ENCODE data around the gene ESPN. TPM values are rescaled to one million over a fixed set of nuclear protein-coding genes. Genes with fewer than 3 reads are reported as not detected.
"Not testable (repeated sequence)": the region's sequence is repeated elsewhere in the genome, so short reads cannot be mapped to it uniquely, and the experiment has no call there.

The ESPN gene
- total and polyA plus RNA-seq, 12 donors, result 0.12 to 0.51 (median 0.25) TPM; not detected in 5

- WGBS, 2 donors, result 3 to 5% methylated on average over 99 to 115 of the region's 115 CpGs
- DNase-seq, result no peak
- TF ChIP-seq CTCF (IDR thresholded peaks at IDR 0.05), result peak in 3 of 9 donors; percentile 9 to 29 (median 28)
- Histone ChIP-seq H3K36me3 (no peaks in the 10 kb centered on the region), H3K9me3 (no peaks in the 10 kb centered on the region), H3K27me3 (peaks cover 22 to 96% (median 79%) of the 10 kb centered on the region in 7 donors), H3K4me3 (no peak overlapping the region), H3K4me1 (peaks cover 0 to 15% (median 3%) of the 10 kb centered on the region in 9 donors), H3K27ac (no peak overlapping the region)
- ATAC-seq, result peak in 1 of 8 donors; percentile 32
- intact Hi-C loops (cut with DNase I), result no loop called here
Observed at GRCh38 chr1:6454856-6455751, 30.5 kb downstream of the ESPN start.

DNA sequence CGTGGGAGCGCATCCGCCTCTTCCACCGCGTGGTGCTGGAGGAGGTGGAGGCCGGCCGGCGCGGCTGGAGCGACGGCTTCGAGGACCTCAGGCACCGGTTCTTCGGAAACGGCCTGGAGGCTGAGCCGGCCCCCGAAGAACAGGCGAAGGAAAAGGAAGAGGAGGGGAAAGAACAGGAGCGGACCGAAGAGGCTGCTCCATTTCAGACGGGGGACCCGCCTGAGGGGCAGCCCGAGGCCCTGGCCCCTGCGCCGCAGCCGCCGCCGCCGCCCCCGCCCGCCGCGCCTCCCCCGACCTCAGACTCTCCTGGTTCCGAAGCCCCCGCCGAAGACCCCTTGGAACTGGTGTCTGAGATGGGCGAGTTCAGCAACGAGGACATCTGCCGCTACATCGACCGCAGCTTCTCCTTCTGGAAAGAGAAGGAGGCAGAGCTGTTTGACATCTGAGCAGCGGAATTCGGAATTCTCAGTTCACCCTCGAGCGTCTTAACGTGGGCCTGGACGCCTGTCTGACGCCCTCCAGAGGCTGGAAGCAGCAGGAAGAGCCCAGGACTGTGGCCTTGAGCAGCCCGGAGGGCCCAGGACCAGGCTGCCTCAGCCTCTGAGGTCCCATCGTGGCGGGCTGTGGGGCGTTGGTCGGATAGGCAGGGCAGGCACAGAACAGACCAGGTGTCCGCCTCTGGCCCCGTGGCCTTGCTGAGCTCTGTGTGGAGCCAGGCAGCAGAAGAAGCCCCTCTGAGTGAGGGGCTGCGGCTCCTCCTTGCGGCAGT is 31.4 kb downstream of the ESPN start:
- 28 to 34% methylated on average over 58 of the region's 58 CpGs for WGBS, 2 donors
- ATAC-seq; intact Hi-C loops (cut with DNase I); H3K4me3 ChIP-seq; H3K9me3 ChIP-seq; H3K36me3 ChIP-seq; DNase-seq; H3K27ac ChIP-seq: not testable (repeated sequence)
- H3K27me3 ChIP-seq, result peaks cover 22 to 95% (median 79%) of the 10 kb centered on the region in 7 donors
- peaks cover 3 to 23% (median 11%) of the 10 kb centered on the region in 9 donors for H3K4me1 ChIP-seq

GRCh38 chr1:6456800-6457466 is 32.4 kb downstream of the ESPN start:
- no peak overlapping the region for H3K27ac ChIP-seq
- DNase-seq (no peak), ATAC-seq (no peak)
- H3K4me1 ChIP-seq, result peaks cover 3 to 31% (median 14%) of the 10 kb centered on the region in 9 donors
- peaks cover 22 to 92% (median 73%) of the 10 kb centered on the region in 7 donors for H3K27me3 ChIP-seq
- peaks cover 0 to 10% (median 0%) of the 10 kb centered on the region in 9 donors for H3K36me3 ChIP-seq
- intact Hi-C loops (cut with DNase I), result no loop called here
- H3K4me3 ChIP-seq, result no peak overlapping the region
- no peaks in the 10 kb centered on the region for H3K9me3 ChIP-seq
- no peak for TF ChIP-seq CTCF (IDR thresholded peaks at IDR 0.05)
- 74 to 82% methylated on average over 11 of the region's 11 CpGs for WGBS, 2 donors

GRCh38 chr1:6459850-6460265 is 35.3 kb downstream of the ESPN start:
- Histone ChIP-seq H3K27ac (peak overlapping the region in 1 of 10 donors; percentile 59), H3K27me3 (peaks cover 5 to 66% (median 49%) of the 10 kb centered on the region in 7 donors), H3K36me3 (peaks cover 0 to 32% (median 0%) of the 10 kb centered on the region in 9 donors), H3K4me3 (peak overlapping the region in 9 of 10 donors; percentile 12 to 45 (median 34)), H3K9me3 (no peaks in the 10 kb centered on the region), H3K4me1 (peaks cover 0 to 30% (median 14%) of the 10 kb centered on the region in 9 donors)
- ATAC-seq (peak in 1 of 8 donors; percentile 17), DNase-seq (no peak)
- intact Hi-C loops (cut with DNase I), result no loop called here
- 15 to 17% methylated on average over 18 of the region's 18 CpGs for WGBS, 2 donors
- TF ChIP-seq CTCF (IDR thresholded peaks at IDR 0.05), result no peak
